ENCODE data around the gene ARID4B.
A peak's percentile ranks its signal among the peaks of the same experiment; 100 is the strongest.

ARID4B gene

GRCh38 chr1:235351898-235352297 lies 23.9 kb upstream of the ARID4B start:
- Histone ChIP-seq H3K4me1 (no peaks in the 10 kb centered on the region), H3K9me3 (0 out of 2 replicates have a peak, but pooled peaks cover 4% of the 10 kb centered on the region), H3K27me3 (no peaks in the 10 kb centered on the region), H3K36me3 (peaks cover 6% of the 10 kb centered on the region; the same call in 1 of the 2 replicates), H3K9ac (no peak overlapping the region), H4K20me1 (no peaks in the 10 kb centered on the region), H3K4me3 (no peak overlapping the region), H3K4me2 (no peak overlapping the region), H3K27ac (no peak overlapping the region)
- TF ChIP-seq Cebpa-rat (IDR thresholded peaks at IDR 0.05), result no peak

GRCh38 chr1:235351441-235351840 lies 23.5 kb upstream of the ARID4B start:
- H3K4me2 ChIP-seq, result no peak overlapping the region
- H3K36me3 ChIP-seq, result peaks cover 9% of the 10 kb centered on the region; the same call in 1 of the 2 replicates
- H3K9me3 ChIP-seq, result 0 out of 2 replicates have a peak, but pooled peaks cover 4% of the 10 kb centered on the region
- H4K20me1 ChIP-seq, result no peaks in the 10 kb centered on the region
- no peak overlapping the region for H3K4me3 ChIP-seq
- TF ChIP-seq Cebpa-rat (IDR thresholded peaks at IDR 0.05), result no peak
- H3K9ac ChIP-seq, result no peak overlapping the region
- no peak overlapping the region for H3K27ac ChIP-seq
- H3K4me1 ChIP-seq, result no peaks in the 10 kb centered on the region
- no peaks in the 10 kb centered on the region for H3K27me3 ChIP-seq

DNA sequence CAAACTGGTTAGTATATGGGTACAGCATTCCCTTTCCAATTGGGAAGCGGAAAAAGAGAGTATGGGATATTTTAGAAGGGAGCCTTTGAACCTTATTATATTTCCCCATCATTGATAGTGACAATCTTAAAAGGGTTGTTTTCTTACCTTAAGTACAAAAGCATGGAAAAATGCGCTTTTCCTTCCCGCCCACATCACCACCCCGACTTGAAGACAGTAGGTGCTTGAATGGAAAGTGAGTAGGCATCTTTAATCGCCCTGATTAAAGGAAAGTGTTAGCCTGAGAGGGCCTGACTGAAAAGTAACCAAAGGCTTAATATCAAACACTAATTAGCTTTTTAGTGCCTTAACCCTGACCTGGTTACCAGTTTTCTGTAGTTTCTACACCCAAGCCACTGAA lies 15.7 kb upstream of the ARID4B start:
- Histone ChIP-seq H3K36me3 (peaks cover 53% of the 10 kb centered on the region), H3K4me1 (no peaks in the 10 kb centered on the region), H3K4me2 (no peak overlapping the region), H4K20me1 (no peaks in the 10 kb centered on the region), H3K27me3 (no peaks in the 10 kb centered on the region), H3K27ac (no peak overlapping the region), H3K9me3 (0 out of 2 replicates have a peak, but pooled peaks cover 2% of the 10 kb centered on the region), H3K4me3 (no peak overlapping the region), H3K9ac (no peak overlapping the region)
- TF ChIP-seq Cebpa-rat (IDR thresholded peaks at IDR 0.05), result no peak

- no peak for TF ChIP-seq Cebpa-rat (IDR thresholded peaks at IDR 0.05)
- no peak overlapping the region for H3K4me3 ChIP-seq
These were observed 14.5 kb upstream of the ARID4B start for GRCh38 chr1:235342471-235342870.

GRCh38 chr1:235342039-235342438 lies 14.1 kb upstream of the ARID4B start:
- TF ChIP-seq Cebpa-rat (IDR thresholded peaks at IDR 0.05), result no peak
- Histone ChIP-seq H4K20me1 (no peaks in the 10 kb centered on the region), H3K4me2 (no peak overlapping the region), H3K27ac (no peak overlapping the region), H3K27me3 (no peaks in the 10 kb centered on the region), H3K9ac (no peak overlapping the region), H3K4me1 (peaks cover 3% of the 10 kb centered on the region), H3K36me3 (peaks cover 68% of the 10 kb centered on the region), H3K9me3 (no peaks in the 10 kb centered on the region), H3K4me3 (no peak overlapping the region)

More at GRCh38 chr1:235342471-235342870, 14.5 kb upstream of the ARID4B start:
- no peaks in the 10 kb centered on the region for H3K4me1 ChIP-seq
- no peaks in the 10 kb centered on the region for H3K27me3 ChIP-seq
- H3K27ac ChIP-seq, result no peak overlapping the region
- H3K9me3 ChIP-seq, result no peaks in the 10 kb centered on the region
- H4K20me1 ChIP-seq, result no peaks in the 10 kb centered on the region
- H3K4me2 ChIP-seq, result no peak overlapping the region
- peaks cover 64% of the 10 kb centered on the region for H3K36me3 ChIP-seq
- H3K9ac ChIP-seq, result no peak overlapping the region

DNA sequence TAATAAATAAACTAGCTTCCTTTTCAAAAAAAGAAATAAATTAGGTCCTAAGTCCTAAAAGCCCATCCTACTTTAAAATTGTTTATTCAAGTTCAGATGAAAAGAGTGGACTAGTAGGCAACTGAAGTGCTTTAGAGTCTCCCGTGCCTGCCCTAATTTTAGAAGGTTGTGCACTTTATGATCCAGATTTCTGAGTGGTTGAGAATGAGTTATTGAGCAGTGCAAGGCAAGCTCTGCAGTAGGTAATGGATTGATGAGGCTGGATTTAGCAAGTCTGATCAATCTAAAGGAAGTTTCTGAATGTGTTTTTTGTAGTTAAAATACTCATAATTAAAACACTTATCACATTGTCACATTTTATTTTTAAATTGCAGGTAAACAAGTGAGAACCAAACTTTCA lies 13.4 kb upstream of the ARID4B start:
- Histone ChIP-seq H3K27ac (no peak overlapping the region), H3K4me3 (no peak overlapping the region)

GRCh38 chr1:235339746-235340145 lies 11.8 kb upstream of the ARID4B start:
- no peak overlapping the region for H3K4me2 ChIP-seq
- no peak for TF ChIP-seq Cebpa-rat (IDR thresholded peaks at IDR 0.05)
- no peak overlapping the region for H3K27ac ChIP-seq
- no peak overlapping the region for H3K4me3 ChIP-seq
- H3K36me3 ChIP-seq, result peaks cover 67% of the 10 kb centered on the region
- H3K9ac ChIP-seq, result no peak overlapping the region
- peaks cover 8% of the 10 kb centered on the region for H4K20me1 ChIP-seq
- H3K27me3 ChIP-seq, result no peaks in the 10 kb centered on the region
- H3K4me1 ChIP-seq, result peaks cover 14% of the 10 kb centered on the region
- H3K9me3 ChIP-seq, result no peaks in the 10 kb centered on the region

More for the DNA sequence above, 13.4 kb upstream of the ARID4B start:
- peaks cover 67% of the 10 kb centered on the region for H3K36me3 ChIP-seq
- H3K4me1 ChIP-seq, result peaks cover 10% of the 10 kb centered on the region
- H3K27me3 ChIP-seq, result no peaks in the 10 kb centered on the region
- TF ChIP-seq Cebpa-rat (IDR thresholded peaks at IDR 0.05), result no peak
- H4K20me1 ChIP-seq, result no peaks in the 10 kb centered on the region; the same call in 1 of the 2 replicates
- no peak overlapping the region for H3K4me2 ChIP-seq
- no peaks in the 10 kb centered on the region for H3K9me3 ChIP-seq
- no peak overlapping the region for H3K9ac ChIP-seq

DNA sequence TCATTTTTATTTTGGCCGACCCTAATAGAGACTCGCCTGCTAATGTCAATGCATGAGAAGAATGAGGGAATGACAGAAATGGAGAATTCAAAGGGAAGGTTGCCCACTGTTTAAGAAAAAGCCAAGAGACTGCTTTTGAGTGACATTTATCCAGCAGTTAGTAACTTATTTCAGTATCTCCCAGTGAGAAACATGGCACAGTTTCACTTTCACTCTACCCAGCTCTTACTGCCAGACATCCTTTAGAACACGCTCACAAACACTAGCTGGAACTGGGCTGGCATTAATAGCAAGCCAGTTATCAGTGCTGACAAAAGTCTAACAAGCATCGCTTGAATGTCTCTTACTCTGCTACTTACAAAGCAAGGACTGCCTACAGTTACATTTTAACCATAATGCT lies 8.9 kb upstream of the ARID4B start:
- Histone ChIP-seq H3K4me2 (peak overlapping the region; percentile 38), H3K9me3 (no peaks in the 10 kb centered on the region), H3K4me1 (peaks cover 17% of the 10 kb centered on the region), H3K27me3 (no peaks in the 10 kb centered on the region), H4K20me1 (peaks cover 13% of the 10 kb centered on the region), H3K9ac (no peak overlapping the region), H3K36me3 (peaks cover 54% of the 10 kb centered on the region), H3K27ac (0 out of 2 replicates have a peak overlapping the region, but pooled peaks have one; percentile 16), H3K4me3 (no peak overlapping the region)
- no peak for TF ChIP-seq Cebpa-rat (IDR thresholded peaks at IDR 0.05)

DNA sequence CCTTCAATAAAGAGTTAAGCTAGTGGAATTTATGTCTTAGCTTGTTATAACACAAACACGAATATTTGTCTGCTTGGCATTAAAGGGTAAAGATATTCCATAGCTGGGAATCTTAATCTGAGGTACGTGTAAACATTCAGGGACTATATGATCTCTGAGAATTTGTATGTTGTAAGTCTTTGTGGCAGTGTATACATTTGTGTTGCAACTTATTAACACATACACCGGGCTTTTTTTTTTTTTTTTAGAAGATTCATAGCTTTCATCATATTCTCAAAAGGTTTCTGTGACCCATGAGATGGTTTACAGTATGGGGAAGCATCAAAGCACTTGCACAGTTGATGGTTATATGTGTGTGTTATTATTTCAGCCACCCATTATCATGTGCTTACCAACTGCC lies 3.4 kb upstream of the ARID4B start:
- H4K20me1 ChIP-seq, result peaks cover 55% of the 10 kb centered on the region
- no peak overlapping the region for H3K4me3 ChIP-seq
- peaks cover 19% of the 10 kb centered on the region for H3K36me3 ChIP-seq
- H3K27ac ChIP-seq, result no peak overlapping the region
- H3K9me3 ChIP-seq, result no peaks in the 10 kb centered on the region
- peak overlapping the region; percentile 1; the same call in 1 of the 2 replicates for H3K9ac ChIP-seq
- peak overlapping the region; percentile 86 for H3K4me2 ChIP-seq
- H3K27me3 ChIP-seq, result no peaks in the 10 kb centered on the region
- H3K4me1 ChIP-seq, result peaks cover 30% of the 10 kb centered on the region
- TF ChIP-seq Cebpa-rat (IDR thresholded peaks at IDR 0.05), result no peak

GRCh38 chr1:235330918-235331285 lies 2.9 kb upstream of the ARID4B start:
- Histone ChIP-seq H3K9ac (peak overlapping the region; percentile 89; the same call in 1 of the 2 replicates), H3K36me3 (peaks cover 14% of the 10 kb centered on the region), H3K27me3 (no peaks in the 10 kb centered on the region), H3K4me2 (peak overlapping the region; percentile 86), H3K27ac (no peak overlapping the region), H4K20me1 (peaks cover 60% of the 10 kb centered on the region), H3K9me3 (no peaks in the 10 kb centered on the region), H3K4me1 (peaks cover 30% of the 10 kb centered on the region), H3K4me3 (no peak overlapping the region; the same call in 1 of the 2 replicates)
- TF ChIP-seq Cebpa-rat (IDR thresholded peaks at IDR 0.05), result no peak

All from BLaER1 (cell line).